ENCODE data around the gene RRP1. TPM values are rescaled to one million over a fixed set of nuclear protein-coding genes. Genes with fewer than 3 reads are reported as not detected.

Gene RRP1
- total and polyA plus RNA-seq, 2 donors (not counting 1 experiment from before 2014, with no cell fraction given) = 8.6 to 12.7 TPM

DNA sequence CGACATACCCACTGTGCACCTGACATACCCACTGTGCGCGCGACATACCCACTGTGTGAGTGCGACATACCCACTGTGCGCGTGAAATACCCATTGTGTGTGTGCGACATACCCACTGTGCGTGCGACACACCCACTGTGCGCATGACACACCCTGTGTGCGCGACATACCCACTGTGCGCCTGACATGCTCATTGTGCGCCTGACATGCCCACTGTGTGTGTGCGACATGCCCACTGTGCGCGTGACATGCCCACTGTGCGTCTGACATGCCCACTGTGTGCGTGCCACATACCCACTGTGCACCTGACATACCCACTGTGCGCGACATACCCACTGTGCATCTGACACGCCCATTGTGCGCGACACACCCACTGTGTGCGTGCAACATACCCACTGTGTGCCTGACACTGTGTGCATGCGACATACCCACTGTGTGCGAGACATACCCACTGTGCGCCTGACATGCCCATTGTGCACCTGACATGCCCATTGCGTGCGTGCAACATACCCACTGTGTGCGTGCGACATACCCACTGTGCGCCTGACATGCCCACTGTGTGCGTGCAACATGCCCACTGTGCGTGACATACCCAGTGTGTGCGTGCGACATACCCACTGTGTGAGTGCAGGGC is 2.5 kb upstream of the RRP1 start:
- H2AFZ ChIP-seq (ENCODE audit: low read length) = no peak overlapping the region

DNA sequence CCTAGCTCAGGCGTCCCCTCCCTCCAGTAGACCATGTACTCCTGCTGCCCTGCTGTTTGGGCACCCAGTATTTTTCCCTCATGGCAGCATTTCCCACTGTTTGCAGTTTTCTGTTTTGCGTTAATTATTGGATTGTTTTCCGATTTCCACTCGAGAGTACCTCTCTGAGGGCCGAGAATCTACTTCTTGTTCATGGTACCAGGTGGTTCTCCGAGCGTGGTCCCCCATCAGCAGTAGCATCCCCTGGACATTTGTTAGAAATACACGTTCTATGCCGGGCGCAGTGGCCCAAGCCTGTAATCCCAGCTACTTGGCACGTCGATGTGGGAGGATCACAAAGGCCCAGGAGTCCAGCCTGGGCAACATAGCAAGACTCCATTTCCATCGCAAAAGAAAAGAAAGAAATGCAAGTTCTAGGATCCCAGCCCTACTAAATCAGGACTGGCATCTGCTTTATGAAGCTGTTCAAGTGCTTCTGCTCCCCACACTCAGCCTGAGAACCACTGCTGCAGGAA is 690 bp downstream of the RRP1 start:
- Histone ChIP-seq H3K27ac (ENCODE audit: insufficient read depth, low read length) (peak overlapping the region; percentile 84), H3K4me3 (replicated peaks in 1 of 4; ENCODE audit: control extremely low read depth in 1 of 4, insufficient read depth in 1 of 4, low read depth in 3 of 4, low read length in 4 of 4) (peak overlapping the region; percentile 87 to 97 (median 94)), H3K9ac (ENCODE audit: insufficient read depth, low read length) (peak overlapping the region; percentile 87), H3K9me3 (ENCODE audit: control insufficient read depth, insufficient read depth, low read depth, low read length) (no peaks in the 10 kb centered on the region), H3K4me1 (ENCODE audit: control insufficient read depth, extremely low read depth, insufficient read depth, low read length) (peaks cover 5% of the 10 kb centered on the region), H4K20me1 (ENCODE audit: control insufficient read depth, extremely low read depth, insufficient read depth, low read length) (no peaks in the 10 kb centered on the region), H3K79me2 (ENCODE audit: control insufficient read depth, insufficient read depth, low read length) (peaks cover 20% of the 10 kb centered on the region), H2AFZ (ENCODE audit: low read length) (peak overlapping the region; percentile 62), H3K36me3 (ENCODE audit: control insufficient read depth, insufficient read depth, low read length) (peaks cover 13% of the 10 kb centered on the region), H3K27me3 (ENCODE audit: control insufficient read depth, insufficient read depth, low read length) (no peaks in the 10 kb centered on the region), H3K4me2 (ENCODE audit: extremely low read depth, insufficient read depth, low read length) (peak overlapping the region; percentile 95)
- no peak for DNase-seq (ENCODE audit: low read depth in 2 of 2)
- TF ChIP-seq, protein P1, sequence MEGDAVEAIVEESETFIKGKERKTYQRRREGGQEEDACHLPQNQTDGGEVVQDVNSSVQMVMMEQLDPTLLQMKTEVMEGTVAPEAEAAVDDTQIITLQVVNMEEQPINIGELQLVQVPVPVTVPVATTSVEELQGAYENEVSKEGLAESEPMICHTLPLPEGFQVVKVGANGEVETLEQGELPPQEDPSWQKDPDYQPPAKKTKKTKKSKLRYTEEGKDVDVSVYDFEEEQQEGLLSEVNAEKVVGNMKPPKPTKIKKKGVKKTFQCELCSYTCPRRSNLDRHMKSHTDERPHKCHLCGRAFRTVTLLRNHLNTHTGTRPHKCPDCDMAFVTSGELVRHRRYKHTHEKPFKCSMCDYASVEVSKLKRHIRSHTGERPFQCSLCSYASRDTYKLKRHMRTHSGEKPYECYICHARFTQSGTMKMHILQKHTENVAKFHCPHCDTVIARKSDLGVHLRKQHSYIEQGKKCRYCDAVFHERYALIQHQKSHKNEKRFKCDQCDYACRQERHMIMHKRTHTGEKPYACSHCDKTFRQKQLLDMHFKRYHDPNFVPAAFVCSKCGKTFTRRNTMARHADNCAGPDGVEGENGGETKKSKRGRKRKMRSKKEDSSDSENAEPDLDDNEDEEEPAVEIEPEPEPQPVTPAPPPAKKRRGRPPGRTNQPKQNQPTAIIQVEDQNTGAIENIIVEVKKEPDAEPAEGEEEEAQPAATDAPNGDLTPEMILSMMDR (conservative IDR thresholded peaks at IDR 0.05 in 1 of 2, IDR thresholded peaks at IDR 0.05 in 1 of 2; ENCODE audit: low read depth in 1 of 2, low read length in 2 of 2) = no peak
- no peak for TF ChIP-seq EZH2 (IDR thresholded peaks at IDR 0.05; ENCODE audit: low read length, missing control alignments)

More for the DNA sequence above, 2.5 kb upstream of the RRP1 start:
- H3K27me3 ChIP-seq (ENCODE audit: control insufficient read depth, insufficient read depth, low read length) = no peaks in the 10 kb centered on the region
- no peaks in the 10 kb centered on the region for H4K20me1 ChIP-seq (ENCODE audit: control insufficient read depth, extremely low read depth, insufficient read depth, low read length)
- no peak overlapping the region for H3K27ac ChIP-seq (ENCODE audit: insufficient read depth, low read length)
- no peak overlapping the region for H3K9ac ChIP-seq (ENCODE audit: insufficient read depth, low read length)
- no peaks in the 10 kb centered on the region for H3K9me3 ChIP-seq (ENCODE audit: control insufficient read depth, insufficient read depth, low read depth, low read length)
- no peak for DNase-seq (ENCODE audit: low read depth in 2 of 2)
- no peak overlapping the region for H3K4me3 ChIP-seq (replicated peaks in 1 of 4; ENCODE audit: control extremely low read depth in 1 of 4, insufficient read depth in 1 of 4, low read depth in 3 of 4, low read length in 4 of 4)
- peaks cover 3% of the 10 kb centered on the region for H3K36me3 ChIP-seq (ENCODE audit: control insufficient read depth, insufficient read depth, low read length)
- TF ChIP-seq, protein P1 (conservative IDR thresholded peaks at IDR 0.05 in 1 of 2, IDR thresholded peaks at IDR 0.05 in 1 of 2; ENCODE audit: low read depth in 1 of 2, low read length in 2 of 2) = no peak
- no peak for TF ChIP-seq EZH2 (IDR thresholded peaks at IDR 0.05; ENCODE audit: low read length, missing control alignments)
- H3K4me2 ChIP-seq (ENCODE audit: extremely low read depth, insufficient read depth, low read length) = no peak overlapping the region
- peaks cover 17% of the 10 kb centered on the region for H3K79me2 ChIP-seq (ENCODE audit: control insufficient read depth, insufficient read depth, low read length)
- H3K4me1 ChIP-seq (ENCODE audit: control insufficient read depth, extremely low read depth, insufficient read depth, low read length) = peaks cover 5% of the 10 kb centered on the region

DNA sequence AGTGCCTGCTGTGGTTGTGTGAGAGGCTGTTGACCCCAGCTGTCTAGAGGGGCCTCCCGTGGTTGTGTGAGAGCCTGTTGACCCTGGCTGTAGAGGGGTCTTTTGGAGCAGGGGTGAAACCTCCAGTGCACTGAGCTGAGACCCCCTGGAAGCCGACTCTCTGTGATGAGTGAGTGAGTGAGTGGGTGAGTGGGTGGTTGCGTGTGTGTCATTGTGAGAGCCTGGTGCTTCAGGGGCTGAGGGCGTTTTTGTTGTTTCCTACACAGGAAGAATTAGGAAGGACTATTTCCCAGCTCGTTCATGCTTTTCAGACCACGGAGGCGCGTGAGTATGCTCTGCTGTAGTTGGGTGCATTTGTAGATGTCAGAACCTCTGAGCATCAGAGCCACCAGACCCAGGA is 3.0 kb downstream of the RRP1 start:
- Histone ChIP-seq H3K4me2 (ENCODE audit: extremely low read depth, insufficient read depth, low read length) (no peak overlapping the region), H3K27ac (ENCODE audit: insufficient read depth, low read length) (no peak overlapping the region), H3K4me3 (replicated peaks in 1 of 4; ENCODE audit: control extremely low read depth in 1 of 4, insufficient read depth in 1 of 4, low read depth in 3 of 4, low read length in 4 of 4) (no peak overlapping the region), H2AFZ (ENCODE audit: low read length) (no peak overlapping the region), H3K9ac (ENCODE audit: insufficient read depth, low read length) (no peak overlapping the region), H3K36me3 (ENCODE audit: control insufficient read depth, insufficient read depth, low read length) (peaks cover 23% of the 10 kb centered on the region), H3K79me2 (ENCODE audit: control insufficient read depth, insufficient read depth, low read length) (peaks cover 20% of the 10 kb centered on the region), H3K9me3 (ENCODE audit: control insufficient read depth, insufficient read depth, low read depth, low read length) (no peaks in the 10 kb centered on the region), H4K20me1 (ENCODE audit: control insufficient read depth, extremely low read depth, insufficient read depth, low read length) (no peaks in the 10 kb centered on the region), H3K27me3 (ENCODE audit: control insufficient read depth, insufficient read depth, low read length) (no peaks in the 10 kb centered on the region), H3K4me1 (ENCODE audit: control insufficient read depth, extremely low read depth, insufficient read depth, low read length) (peaks cover 5% of the 10 kb centered on the region)
- no peak for DNase-seq (ENCODE audit: low read depth in 2 of 2)
- TF ChIP-seq EZH2 (IDR thresholded peaks at IDR 0.05; ENCODE audit: low read length, missing control alignments) = no peak
- TF ChIP-seq, protein P1 (conservative IDR thresholded peaks at IDR 0.05 in 1 of 2, IDR thresholded peaks at IDR 0.05 in 1 of 2; ENCODE audit: low read depth in 1 of 2, low read length in 2 of 2) = no peak

Data from fibroblast of lung (primary cell).